HG03066 (cell line): ENCODE measurements around the gene SLC1A2.

Source experiments
- ATAC-seq: cut with Tn5 transposase; IDR thresholded peaks from one replicate; pipeline ENCODE4 v1.9.1; 2021; ENCODE audit warnings: low read depth; ENCODE audit not compliant: unreplicated experiment

Gene SLC1A2

DNA sequence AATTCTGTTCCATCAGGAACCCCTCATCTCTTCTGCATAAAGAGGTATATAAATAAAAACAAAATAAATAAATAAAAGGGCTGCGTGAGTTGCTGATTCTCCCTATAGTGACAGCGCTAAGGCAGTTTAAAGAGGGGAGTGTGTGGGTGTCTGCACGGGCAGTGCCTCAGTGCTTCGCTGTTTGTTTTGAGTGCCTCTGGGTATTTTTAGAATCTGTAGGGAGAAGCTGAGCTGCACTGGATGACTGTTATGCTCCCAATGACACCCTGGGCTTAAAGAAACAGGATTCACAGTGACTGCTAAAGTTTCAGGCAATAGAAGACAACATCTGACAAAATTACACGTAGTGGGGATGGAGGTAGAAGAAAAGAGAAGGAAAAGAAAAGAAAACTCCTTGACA is 38.8 kb downstream of the SLC1A2 start:
- no peak for ATAC-seq

DNA sequence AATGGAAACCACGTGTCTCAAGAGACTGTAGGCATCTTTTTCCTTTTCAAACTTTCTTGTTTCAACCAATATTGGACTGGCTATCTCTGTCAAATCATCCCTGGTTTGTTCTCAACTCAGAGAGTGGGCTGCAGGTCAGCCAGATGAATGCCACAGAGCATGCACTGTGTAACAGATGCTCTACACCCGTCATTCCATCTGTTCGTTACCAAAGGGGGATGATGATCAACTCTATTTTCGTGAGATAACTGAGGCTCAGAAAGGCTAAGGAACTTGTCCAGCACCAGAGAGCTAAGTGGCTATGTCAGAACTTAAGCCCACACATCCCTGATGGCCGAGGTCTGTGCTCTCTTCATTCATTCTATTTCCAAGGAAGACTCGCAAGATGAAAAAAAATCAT is 42.1 kb downstream of the SLC1A2 start:
- ATAC-seq = no peak

DNA sequence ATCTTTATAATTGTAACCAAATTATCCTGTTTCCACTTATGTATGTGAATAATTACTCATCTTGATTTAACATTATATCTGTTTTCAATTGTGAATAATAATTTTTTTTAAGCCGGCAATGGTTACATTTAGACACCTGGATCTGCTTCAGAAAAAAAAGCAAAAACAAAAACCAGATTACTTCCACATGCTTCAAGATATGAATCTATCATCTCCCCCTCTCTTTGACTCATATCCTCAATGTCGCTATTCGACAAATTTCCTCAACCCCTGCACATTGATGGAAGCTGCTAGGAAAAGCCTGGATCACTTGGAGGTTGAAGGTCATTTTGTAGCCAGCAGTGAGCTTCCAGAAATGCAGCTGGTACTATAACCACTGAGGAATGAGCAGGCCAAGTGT is 42.7 kb downstream of the SLC1A2 start:
- ATAC-seq = no peak

DNA sequence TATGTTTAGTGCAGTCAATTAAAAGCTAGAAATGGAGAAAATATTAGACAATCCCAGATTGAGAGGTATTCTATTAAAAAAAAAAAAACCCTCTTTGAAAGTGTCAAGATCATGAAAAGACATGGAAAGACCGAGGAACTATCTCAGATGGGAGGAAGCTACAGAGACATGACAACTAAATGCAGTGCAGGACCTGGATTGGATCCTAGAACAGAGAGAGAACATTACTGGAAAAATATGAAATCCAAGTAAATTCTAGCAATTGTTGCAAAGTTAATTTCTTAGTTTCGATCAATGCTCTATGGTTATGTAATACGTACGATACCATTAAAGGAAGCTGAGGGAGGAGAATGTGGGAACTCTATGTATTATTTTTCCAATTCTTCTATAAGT is 43.2 kb downstream of the SLC1A2 start:
- ATAC-seq = no peak

DNA sequence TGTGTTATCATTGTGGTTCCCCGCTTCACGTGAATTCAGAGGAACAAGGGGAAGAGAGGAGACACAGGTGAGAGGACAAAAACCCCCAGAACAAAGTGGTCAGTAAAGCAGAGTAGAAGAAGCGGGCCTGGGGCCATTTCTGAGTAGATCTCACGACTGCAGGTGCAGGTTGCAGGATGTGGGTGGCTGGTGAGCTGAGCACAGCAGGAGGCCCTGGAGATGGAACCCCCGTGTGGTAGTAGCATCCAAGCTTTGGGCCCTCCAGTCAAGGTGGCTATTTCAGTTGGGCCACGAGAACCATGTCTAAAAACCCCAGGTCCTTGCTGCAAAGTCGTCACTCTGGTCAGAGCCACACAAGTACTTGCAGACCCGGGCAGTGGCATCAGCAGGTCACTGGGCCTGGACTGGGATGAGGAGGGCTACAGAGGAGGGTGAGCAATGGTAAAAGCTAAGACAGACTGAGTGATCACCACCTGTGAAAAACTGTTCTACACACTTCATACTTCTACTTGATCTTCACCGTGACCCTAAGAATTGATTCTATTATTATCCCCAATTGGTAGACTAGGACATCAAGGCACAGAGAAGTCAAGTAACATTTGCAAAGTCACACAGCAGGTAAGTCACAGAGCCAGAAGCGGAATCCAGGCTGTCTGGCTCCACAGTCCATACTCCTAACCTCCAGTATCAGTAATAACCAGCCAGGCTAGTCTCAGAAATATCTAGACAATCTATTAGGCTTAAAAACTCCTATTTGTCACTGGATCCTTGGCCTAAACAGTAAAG is 43.8 kb downstream of the SLC1A2 start:
- no peak for ATAC-seq

DNA sequence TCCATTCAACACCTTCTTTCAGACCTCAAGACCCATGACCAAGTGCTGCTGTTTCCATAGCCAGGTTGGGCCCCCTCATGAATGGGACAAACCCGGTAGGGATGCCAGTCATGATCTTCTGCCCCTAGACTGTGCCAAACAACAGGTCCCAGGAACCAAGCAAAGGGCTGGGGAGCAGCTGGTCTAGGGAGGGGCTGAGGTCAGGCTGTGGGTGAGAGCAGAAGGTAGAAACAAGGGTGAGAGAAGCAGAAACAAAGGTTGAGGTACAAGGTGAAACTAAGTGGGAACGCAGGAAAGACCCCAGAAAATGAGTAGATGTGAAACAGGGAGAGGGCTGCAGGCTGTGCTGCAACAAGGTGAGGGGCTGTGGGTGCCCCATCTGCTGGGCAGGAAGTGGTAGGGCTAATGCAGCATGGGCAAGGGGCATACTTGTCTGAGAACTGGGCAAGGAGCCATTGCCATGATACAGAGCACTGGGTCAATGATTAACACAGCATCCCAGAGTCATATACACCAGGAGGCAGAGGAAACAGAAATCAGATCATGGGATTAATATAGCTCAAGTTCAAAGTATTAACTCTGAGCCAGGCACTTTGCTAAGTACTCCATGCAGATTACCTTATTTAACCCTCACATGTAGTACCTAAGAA is 45.9 kb downstream of the SLC1A2 start:
- ATAC-seq = no peak

DNA sequence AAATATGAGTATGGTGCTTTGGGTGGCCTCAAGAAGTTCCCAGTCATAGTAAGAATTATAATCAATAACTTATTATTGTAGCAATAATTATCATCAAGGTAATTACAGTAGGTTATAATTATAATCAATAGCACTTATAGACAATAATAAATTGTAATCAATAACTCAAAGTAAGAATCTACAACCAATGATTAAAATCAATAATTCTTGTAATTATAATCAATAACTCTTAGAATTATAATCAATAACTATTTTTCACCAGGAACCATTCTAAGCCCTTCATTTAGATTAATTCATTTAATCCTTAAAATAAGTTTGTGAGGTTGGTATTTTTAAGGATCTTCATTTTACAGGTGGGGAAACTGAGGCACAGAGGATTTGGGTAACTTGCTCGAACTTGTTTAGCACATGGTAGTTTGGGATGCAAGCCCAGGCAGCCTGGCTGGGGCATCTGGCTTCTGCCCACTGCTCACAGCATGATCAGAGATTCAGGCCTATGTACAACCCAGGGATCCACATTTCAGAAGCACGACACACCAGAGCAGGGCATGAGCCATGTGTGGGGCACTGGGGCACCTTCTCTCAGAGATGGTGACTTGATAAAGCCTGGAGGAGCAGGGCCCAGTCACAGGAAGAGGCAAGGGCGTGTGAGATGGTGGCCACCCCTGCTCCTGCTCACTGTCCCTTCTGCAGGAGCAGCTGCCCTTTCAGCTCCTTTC is 46.6 kb downstream of the SLC1A2 start:
- ATAC-seq = no peak

DNA sequence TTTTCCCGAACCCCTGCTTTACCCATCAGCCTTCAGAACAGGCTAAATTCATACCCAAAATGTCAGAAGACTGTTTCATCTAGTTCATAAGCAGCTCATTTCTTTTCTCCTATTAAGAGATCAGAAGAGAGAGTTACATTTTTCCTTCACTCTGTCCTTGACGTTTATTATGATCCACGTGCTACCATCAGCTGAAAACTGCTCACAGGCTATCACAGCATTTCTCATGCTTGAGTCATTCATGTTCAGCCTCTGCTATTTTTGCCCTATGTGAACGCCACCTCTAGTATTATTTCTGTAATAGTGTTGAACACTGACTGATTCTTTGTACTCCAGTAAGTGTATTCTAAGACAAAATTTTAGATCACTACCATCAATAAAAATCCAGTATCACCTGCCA is 51.9 kb downstream of the SLC1A2 start:
- no peak for ATAC-seq

DNA sequence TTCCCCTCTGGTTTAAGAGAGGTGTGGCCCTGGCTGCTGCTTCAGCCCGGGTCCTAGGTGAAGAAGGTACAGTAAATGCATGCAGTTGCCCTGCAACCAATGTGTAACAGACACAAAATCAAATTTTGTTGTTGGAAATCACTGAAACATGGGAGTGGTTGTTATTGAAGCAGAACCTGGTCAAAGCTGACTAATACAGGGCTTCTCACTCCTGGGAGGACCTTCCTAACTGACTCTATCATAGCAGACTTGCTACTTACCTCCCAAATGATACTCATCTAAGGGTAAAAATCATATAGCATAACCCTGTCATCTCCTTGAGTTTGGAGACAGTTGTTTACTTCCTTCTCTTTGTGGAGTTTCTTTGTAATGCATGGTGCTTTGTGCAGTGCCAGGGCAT is 52.6 kb downstream of the SLC1A2 start:
- ATAC-seq = no peak

DNA sequence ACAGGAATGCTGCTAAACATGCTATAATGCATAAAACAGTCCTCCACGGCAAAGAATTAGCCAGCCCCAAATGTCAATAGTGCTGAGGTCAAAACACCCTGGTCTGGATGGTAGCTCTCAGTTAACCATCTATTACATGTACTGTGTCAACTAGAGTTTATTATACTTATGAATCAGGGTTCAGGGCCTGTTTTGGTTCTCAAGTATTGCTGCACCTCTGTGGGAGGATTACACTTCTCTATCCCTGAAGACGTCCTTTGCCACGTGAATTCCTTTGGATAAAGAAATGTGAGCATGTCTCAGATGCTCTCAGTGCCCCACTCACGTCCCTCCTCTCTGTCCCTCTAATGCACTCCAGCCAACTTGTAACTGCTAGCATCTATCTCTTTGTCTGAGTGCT is 53.4 kb downstream of the SLC1A2 start:
- no peak for ATAC-seq

DNA sequence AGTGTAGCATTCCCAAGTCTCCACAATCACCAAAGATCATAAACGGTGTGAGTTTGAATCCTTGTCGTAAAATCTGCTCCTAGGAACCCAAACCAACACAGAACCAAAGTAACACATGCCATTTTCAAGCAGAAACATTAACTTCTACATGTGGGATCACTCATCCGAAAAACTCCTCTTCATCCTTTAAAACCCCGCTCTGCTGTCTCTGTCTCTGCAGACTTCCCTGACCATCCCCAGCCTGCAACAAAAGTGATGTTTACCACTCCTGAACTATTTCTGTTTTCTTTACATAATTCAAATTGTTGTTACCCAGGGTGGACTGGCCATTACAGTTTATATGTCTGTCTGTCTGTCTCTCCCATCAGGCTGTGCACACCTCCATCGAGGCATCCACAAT is 54.0 kb downstream of the SLC1A2 start:
- ATAC-seq = no peak

DNA sequence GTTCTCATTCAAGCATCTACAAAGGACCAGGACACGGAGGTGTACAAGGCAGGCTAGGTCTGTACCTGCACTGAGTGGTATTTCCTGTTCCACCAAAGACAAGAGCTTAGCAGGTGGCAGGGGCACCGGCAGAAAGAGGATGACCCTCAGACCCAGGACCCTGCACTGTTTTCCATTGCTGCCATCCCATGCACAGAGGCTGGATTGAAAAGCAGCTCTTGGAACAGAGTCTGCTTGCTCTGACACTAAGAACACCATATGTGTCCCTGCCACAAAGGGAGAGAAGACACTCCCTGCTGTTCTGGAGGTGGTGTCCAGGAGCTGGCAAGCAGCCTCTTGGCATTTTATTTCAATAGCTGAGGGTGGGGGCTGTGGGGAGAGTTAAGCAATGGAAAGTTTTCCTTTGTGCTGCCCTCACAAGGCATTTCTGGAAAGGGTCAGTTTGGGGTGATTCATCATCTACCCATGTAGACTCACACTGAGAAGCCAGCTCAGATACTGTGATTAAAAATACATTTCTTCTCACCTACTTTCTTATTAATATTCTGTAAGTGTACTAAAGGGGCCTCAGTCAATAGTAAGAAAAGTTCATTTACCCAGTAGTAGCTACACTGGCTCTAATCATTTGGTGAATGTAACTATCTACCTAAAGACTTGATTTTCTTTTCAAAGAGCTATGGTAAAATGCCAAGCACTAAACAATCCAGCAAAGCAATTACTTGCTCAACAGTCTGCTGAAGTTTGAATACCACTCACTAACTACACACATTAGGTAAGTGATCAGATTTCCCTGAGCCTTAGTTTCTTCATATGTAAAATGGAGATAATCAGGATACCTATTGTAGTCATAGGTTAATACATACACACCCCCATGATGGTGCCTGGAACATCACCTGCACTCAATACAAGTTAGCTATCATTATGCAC is 55.2 kb downstream of the SLC1A2 start:
- ATAC-seq = no peak

DNA sequence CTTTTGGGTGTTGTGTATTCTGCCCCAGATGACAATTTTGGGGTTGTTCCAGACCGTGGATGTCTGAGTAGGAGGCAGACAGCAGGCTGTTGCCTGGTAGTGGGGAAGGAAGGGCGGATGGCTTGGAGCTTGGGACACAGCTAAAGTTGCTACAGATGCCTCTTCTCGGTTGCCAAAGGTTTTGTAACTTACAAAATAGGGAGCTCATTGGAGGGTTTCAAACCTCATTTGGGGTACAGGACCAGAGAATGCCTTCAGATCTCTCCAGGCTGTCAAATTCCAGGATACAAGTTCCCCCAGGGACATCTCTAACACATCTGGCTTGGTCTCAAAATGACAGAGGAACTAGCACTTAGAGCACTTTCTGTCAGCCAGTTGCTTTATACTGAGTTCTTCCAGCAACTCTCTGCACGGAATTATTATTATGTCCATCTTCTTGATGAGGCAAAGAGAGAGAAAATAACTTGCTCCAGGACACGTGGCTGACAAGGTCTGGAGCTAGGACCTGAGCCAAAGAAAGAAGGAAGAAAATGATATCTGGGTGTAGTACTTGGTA is 56.0 kb downstream of the SLC1A2 start:
- no peak for ATAC-seq

DNA sequence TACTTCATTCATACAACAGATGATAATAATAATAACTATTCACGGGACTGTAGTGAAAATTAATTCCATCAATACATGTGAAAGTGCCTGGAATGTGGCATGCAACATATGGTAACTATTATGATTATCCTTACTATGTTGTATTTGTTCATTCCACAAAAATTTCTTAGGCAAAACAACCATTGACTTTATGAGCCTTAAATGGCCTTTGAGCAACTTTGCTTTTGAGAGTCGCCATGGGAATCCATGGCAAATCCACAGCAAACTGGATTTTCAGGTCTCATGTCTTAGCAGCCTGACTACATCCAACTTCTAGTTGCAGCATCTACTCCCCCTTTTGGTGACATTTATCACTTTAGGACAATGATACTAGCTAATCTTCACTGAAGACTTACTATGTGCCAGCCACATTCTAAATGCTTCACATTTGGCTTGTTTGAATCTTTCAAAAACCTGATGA is 56.8 kb downstream of the SLC1A2 start:
- ATAC-seq = no peak

DNA sequence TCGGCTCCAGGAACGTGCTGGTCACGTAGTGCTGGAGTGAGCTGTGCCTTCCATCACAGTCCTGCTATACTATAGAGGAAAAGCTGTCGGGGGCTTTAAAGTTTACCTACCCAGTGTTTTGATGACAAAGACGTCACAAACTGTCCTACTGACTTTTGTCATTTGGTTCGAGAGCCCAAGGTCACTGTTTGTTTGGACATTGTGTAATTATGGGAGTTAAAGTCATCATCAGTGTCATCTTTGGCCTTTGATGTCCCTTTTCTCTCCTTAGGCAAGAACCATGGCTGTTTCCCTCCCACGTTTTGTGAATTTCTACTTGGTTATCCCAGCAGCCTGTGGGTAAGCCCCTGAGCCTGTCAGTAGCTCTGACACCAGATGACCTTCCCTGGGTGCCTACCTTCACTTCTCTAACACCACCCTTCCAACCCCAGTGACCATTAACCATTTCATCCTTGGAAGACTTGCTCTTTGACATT is 59.3 kb downstream of the SLC1A2 start:
- ATAC-seq = no peak

DNA sequence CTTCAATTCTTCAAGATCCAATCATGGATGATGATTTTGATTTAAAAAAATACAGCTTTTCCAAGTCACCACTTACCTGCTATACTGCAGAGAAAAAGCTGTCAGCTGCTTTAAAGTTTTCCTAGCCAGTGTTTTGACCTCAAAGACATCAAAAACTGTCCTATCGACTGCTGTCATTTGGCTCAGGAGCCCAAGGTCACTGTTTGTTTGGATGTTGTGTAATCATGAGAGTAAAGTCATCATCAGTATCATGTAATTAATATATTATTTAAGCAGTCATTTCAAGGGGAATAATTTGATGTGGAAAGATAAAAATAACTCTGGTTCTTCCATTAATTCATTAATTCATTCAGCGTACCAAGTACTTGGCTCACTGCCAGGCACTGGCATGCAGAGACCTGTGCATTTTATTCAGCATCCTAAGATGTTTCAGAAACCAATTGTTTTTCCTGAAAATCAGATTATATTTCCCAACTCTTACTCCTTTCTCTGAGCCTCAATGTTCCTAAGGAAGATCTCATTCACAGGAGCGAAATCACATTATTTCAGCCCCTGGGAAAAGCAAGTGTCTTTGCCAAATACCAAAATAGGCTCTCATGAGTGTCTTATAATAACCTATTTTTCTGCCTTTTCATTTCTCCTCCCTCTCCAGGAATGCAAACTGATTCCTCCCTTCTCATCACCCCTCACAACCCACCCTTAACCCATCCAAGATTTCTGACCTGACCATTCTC is 59.9 kb downstream of the SLC1A2 start:
- no peak for ATAC-seq

DNA sequence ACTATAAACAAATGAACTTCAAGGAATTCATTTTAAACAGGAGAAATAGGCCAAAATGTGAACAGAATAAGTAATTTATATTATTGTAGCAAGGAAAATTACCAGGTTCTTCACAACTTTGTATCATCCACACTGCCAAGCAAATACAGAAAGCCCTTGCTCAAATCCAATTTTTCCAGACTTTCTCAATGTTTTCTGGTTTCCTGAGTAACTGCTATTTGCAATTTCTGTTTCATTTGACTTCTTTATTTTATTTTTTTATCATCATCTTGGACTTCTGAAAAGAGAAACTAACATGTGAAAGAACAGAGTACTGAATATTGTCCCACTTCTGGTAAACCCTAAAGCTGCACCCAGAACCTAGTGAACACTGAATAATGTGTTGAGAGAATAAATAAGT is 61.0 kb downstream of the SLC1A2 start:
- no peak for ATAC-seq

DNA sequence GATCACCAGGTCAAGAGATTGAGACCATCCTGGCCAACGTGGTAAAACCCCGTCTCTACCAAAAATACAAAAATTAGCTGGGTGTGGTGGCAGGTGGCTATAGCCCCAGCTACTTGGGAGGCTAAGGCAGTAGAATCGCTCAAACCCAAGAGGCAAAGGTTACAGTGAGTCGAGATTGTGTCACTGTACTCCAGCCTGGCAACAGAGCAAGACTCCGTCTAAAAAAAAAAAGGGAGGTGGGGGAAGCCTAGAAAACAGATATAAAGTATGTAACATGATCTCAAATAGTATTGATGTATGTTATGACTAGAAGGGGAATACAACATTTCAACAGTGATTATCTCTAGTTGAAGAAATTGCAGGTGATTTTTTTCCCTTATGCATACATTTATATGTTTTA is 61.4 kb downstream of the SLC1A2 start:
- no peak for ATAC-seq

DNA sequence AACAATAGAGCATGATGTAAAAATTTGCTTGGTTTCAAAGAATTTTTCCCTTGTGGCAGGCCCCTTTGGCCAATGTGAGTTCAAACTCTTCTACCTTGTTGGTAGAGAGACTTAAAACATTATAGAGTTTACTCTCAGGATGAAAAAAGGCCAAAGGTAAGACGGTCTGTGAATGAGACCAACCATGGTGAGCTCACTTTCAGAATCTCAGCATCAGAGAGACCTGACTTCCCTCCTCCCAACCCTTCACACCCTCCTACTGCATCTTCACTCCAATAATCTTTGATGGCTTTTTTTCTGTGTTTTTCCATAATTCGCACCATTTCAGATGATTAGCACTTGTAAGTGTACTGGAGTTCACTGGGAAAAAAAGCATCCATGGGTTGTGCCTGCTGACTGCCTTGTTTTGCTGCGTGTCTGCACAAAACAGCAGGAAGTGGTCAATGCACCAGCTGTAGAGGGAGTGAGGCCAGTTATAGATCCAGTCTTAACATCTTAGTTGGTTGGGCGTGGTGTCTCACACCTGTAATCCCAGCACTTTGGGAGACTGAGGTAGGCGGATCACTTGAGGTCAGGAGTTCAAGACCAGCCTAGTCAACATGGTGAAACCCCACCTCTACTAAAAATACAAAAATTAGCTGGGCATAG is 64.1 kb downstream of the SLC1A2 start:
- ATAC-seq = no peak
